Astrocyte (in vitro differentiated cells and primary cell): ENCODE data around the gene SLC33A1. TPM values are rescaled to one million over a fixed set of nuclear protein-coding genes. Genes with fewer than 3 reads are reported as not detected.
"Not testable (repeated sequence)": the region's sequence is repeated elsewhere in the genome, so short reads cannot be mapped to it uniquely, and the experiment has no call there.

Experiments
- DNase-seq: peaks from one replicate; pipeline ENCODE4 v3.0.0-alpha.2; 2010; ENCODE audit warnings: low read depth
- FAIRE-seq: peaks from 2 replicates; lab custom pipeline; 2011; peaks lifted over from hg19 to GRCh38; lab: Jason Lieb, UNC
- H2AFZ ChIP-seq: 2 replicates; pipeline ENCODE4 v1.6.0; 2012; ENCODE audit warnings: low read depth, low read length, inconsistent platforms
- H3K27ac ChIP-seq: 2 replicates; pipeline ENCODE4 v1.5.1; 2011; ENCODE audit warnings: low read depth, low read length, inconsistent platforms
- H3K27me3 ChIP-seq: 2 replicates; pipeline ENCODE4 v1.6.0; 2011; ENCODE audit warnings: low read length, inconsistent platforms; ENCODE audit not compliant: insufficient read depth
- H3K36me3 ChIP-seq: 2 replicates; pipeline ENCODE4 v1.5.1; 2011; ENCODE audit warnings: low read length, inconsistent platforms; ENCODE audit not compliant: insufficient read depth
- H3K4me1 ChIP-seq: 2 replicates; pipeline ENCODE4 v1.5.1; 2011; ENCODE audit warnings: low read length, inconsistent platforms; ENCODE audit not compliant: insufficient read depth
- H3K4me2 ChIP-seq: 2 replicates; pipeline ENCODE4 v1.6.0; 2012; ENCODE audit warnings: low read length, inconsistent platforms
- H3K4me3 ChIP-seq: 2 replicates; pipeline ENCODE4 v1.5.1; 2011; ENCODE audit warnings: low read depth, mild to moderate bottlenecking, low read length, inconsistent platforms; ENCODE audit not compliant: insufficient read depth
- H3K79me2 ChIP-seq: 2 replicates; pipeline ENCODE4 v1.6.0; 2012; ENCODE audit warnings: mild to moderate bottlenecking, low read length, inconsistent platforms; ENCODE audit not compliant: insufficient read depth
- H3K9ac ChIP-seq: 2 replicates; pipeline ENCODE4 v1.6.0; 2012; ENCODE audit warnings: mild to moderate bottlenecking, low read length, inconsistent platforms
- H3K9me3 ChIP-seq: 2 replicates; pipeline ENCODE4 v1.5.1; 2012; ENCODE audit warnings: low read depth, mild to moderate bottlenecking, low read length, inconsistent platforms; ENCODE audit not compliant: insufficient read depth
- H4K20me1 ChIP-seq: 2 replicates; pipeline ENCODE4 v1.6.0; 2012; ENCODE audit warnings: low read length, inconsistent platforms; ENCODE audit not compliant: insufficient read depth
- H3K27ac Mint-ChIP-seq: one replicate; pipeline ENCODE4 v1.8.0; 2021; ENCODE audit warnings: mild to moderate bottlenecking, mixed read lengths; ENCODE audit not compliant: unreplicated experiment
- H3K27me3 Mint-ChIP-seq: one replicate; pipeline ENCODE4 v1.8.0; 2021; ENCODE audit warnings: low read depth, mixed read lengths; ENCODE audit not compliant: unreplicated experiment
- H3K36me3 Mint-ChIP-seq: one replicate; pipeline ENCODE4 v1.8.0; 2021; ENCODE audit warnings: low read depth, mixed read lengths; ENCODE audit not compliant: unreplicated experiment
- H3K4me1 Mint-ChIP-seq: one replicate; pipeline ENCODE4 v1.8.0; 2021; ENCODE audit warnings: low read depth, mixed read lengths; ENCODE audit not compliant: unreplicated experiment
- H3K4me3 Mint-ChIP-seq: one replicate; pipeline ENCODE4 v1.8.0; 2021; ENCODE audit warnings: mild to moderate bottlenecking, moderate library complexity, mixed read lengths; ENCODE audit not compliant: unreplicated experiment
- H3K9me3 Mint-ChIP-seq: one replicate; pipeline ENCODE4 v1.8.0; 2021; ENCODE audit warnings: mild to moderate bottlenecking, mixed read lengths; ENCODE audit not compliant: unreplicated experiment
- EZH2 ChIP-seq: IDR thresholded peaks from 2 replicates; pipeline ENCODE4 v1.6.1; 2012; ENCODE audit warnings: mild to moderate bottlenecking, low read length, inconsistent platforms; ENCODE audit not compliant: insufficient read depth
- total RNA-seq: library from RNA; stranded (reverse); gene quantifications from 2 replicates; pipeline ENCODE4 v1.2.1, GENCODE V29; 2021
- TF ChIP-seq, protein P1 (sequence below): IDR thresholded peaks from 2 replicates; pipeline ENCODE4 v1.5.1; 2011; ENCODE audit warnings: low read depth, mild to moderate bottlenecking, inconsistent platforms, low read length, moderate library complexity; ENCODE audit not compliant: insufficient read depth

Gene SLC33A1
- total RNA-seq, 1 donor from 2014 or later: 27.3 TPM

GRCh38 chr3:155889212-155889611 is 35.0 kb upstream of the SLC33A1 start:
- H3K4me3 ChIP-seq: no peak overlapping the region
- no peak overlapping the region for H2AFZ ChIP-seq
- H3K9ac ChIP-seq: no peak overlapping the region
- no peaks in the 10 kb centered on the region for H3K36me3 ChIP-seq
- H3K27ac ChIP-seq: no peak overlapping the region
- no peak for DNase-seq
- peaks cover 55% of the 10 kb centered on the region for H4K20me1 ChIP-seq
- peaks cover 94% of the 10 kb centered on the region for H3K79me2 ChIP-seq
- H3K4me2 ChIP-seq: no peak overlapping the region
- no peaks in the 10 kb centered on the region for H3K4me1 ChIP-seq
- H3K27me3 ChIP-seq: no peaks in the 10 kb centered on the region
- no peaks in the 10 kb centered on the region for H3K9me3 ChIP-seq
- Mint-ChIP-seq H3K36me3 (no peaks in the 10 kb centered on the region), H3K4me1 (peaks cover 4% of the 10 kb centered on the region), H3K9me3 (no peaks in the 10 kb centered on the region), H3K27ac (no peak overlapping the region), H3K27me3 (no peaks in the 10 kb centered on the region), H3K4me3 (no peak overlapping the region)
- TF ChIP-seq, protein P1, sequence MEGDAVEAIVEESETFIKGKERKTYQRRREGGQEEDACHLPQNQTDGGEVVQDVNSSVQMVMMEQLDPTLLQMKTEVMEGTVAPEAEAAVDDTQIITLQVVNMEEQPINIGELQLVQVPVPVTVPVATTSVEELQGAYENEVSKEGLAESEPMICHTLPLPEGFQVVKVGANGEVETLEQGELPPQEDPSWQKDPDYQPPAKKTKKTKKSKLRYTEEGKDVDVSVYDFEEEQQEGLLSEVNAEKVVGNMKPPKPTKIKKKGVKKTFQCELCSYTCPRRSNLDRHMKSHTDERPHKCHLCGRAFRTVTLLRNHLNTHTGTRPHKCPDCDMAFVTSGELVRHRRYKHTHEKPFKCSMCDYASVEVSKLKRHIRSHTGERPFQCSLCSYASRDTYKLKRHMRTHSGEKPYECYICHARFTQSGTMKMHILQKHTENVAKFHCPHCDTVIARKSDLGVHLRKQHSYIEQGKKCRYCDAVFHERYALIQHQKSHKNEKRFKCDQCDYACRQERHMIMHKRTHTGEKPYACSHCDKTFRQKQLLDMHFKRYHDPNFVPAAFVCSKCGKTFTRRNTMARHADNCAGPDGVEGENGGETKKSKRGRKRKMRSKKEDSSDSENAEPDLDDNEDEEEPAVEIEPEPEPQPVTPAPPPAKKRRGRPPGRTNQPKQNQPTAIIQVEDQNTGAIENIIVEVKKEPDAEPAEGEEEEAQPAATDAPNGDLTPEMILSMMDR: no peak
- no peak for TF ChIP-seq EZH2
- FAIRE-seq: no peak

- H4K20me1 ChIP-seq: peaks cover 65% of the 10 kb centered on the region
- TF ChIP-seq, protein P1: no peak
- TF ChIP-seq EZH2: no peak
- Mint-ChIP-seq H3K36me3 (no peaks in the 10 kb centered on the region), H3K27ac (no peak overlapping the region), H3K4me3 (no peak overlapping the region), H3K9me3 (no peaks in the 10 kb centered on the region), H3K27me3 (no peaks in the 10 kb centered on the region), H3K4me1 (peaks cover 4% of the 10 kb centered on the region)
- H3K9ac ChIP-seq: no peak overlapping the region
- H2AFZ ChIP-seq: no peak overlapping the region
- peaks cover 99% of the 10 kb centered on the region for H3K79me2 ChIP-seq
- H3K4me1 ChIP-seq: no peaks in the 10 kb centered on the region
- H3K27me3 ChIP-seq: no peaks in the 10 kb centered on the region
- no peak overlapping the region for H3K27ac ChIP-seq
- no peak for FAIRE-seq
- H3K36me3 ChIP-seq: no peaks in the 10 kb centered on the region
- no peak for DNase-seq
- H3K4me2 ChIP-seq: no peak overlapping the region
- no peak overlapping the region for H3K4me3 ChIP-seq
- H3K9me3 ChIP-seq: no peaks in the 10 kb centered on the region
These were observed 32.7 kb upstream of the SLC33A1 start for GRCh38 chr3:155886915-155887314.

GRCh38 chr3:155886348-155886747 is 32.1 kb upstream of the SLC33A1 start:
- not testable (repeated sequence) for H3K4me1 Mint-ChIP-seq, H3K9ac ChIP-seq, H3K27ac ChIP-seq, H3K27me3 Mint-ChIP-seq, FAIRE-seq, H3K4me3 ChIP-seq, H3K9me3 Mint-ChIP-seq, H3K27ac Mint-ChIP-seq, H3K36me3 ChIP-seq, H3K36me3 Mint-ChIP-seq, H3K27me3 ChIP-seq, H3K4me2 ChIP-seq, H3K4me1 ChIP-seq, H3K9me3 ChIP-seq, H2AFZ ChIP-seq, H3K4me3 Mint-ChIP-seq, DNase-seq
- peaks cover 99% of the 10 kb centered on the region for H3K79me2 ChIP-seq
- peaks cover 65% of the 10 kb centered on the region for H4K20me1 ChIP-seq
